HepG2 (cell line): ENCODE data around the gene CSNK1A1. TPM values are rescaled to one million over a fixed set of nuclear protein-coding genes. Genes with fewer than 3 reads are reported as not detected.

Experiments used
- ATAC-seq: fragments of 200-7000 bp; cut with Tn5 transposase; 3 replicates; pipeline ENCODE4 v1.9.1; 2020; ENCODE audit warnings: mild to moderate bottlenecking, moderate library complexity
- BruUV-seq: library from RNA; stranded (reverse); fragments of 400-500 nt; replicated peaks from 2 replicates; lab custom pipeline; 2021; lab: Mats Ljungman, UMichigan
- CTCF ChIA-PET: fragments of 300-600 bp; formaldehyde crosslinking; extraction: SDS; loops from one replicate; lab custom pipeline; 2021; ENCODE audit warnings: low total read pairs, inconsistent platforms, low intra/inter-chr PET ratio; lab: Yijun Ruan, JAX
- POLR2A ChIA-PET: fragments of 350-600 bp; sonication (Branson Sonifier 250); formaldehyde crosslinking; loops from one replicate; lab custom pipeline; 2020; ENCODE audit warnings: antibody characterized with exemption, inconsistent platforms; lab: Yijun Ruan, JAX
- DNase-seq: peaks from one replicate; pipeline ENCODE4 v3.0.0-alpha.2; 2015; ENCODE audit warnings: low spot score
- FAIRE-seq: peaks from 3 replicates; lab custom pipeline; 2011; peaks lifted over from hg19 to GRCh38; lab: Jason Lieb, UNC
- H2AFZ ChIP-seq: one replicate; pipeline ENCODE4 v1.6.1; 2011; ENCODE audit warnings: low read length, inconsistent platforms
- H3K27ac ChIP-seq: fragments of 300-600 bp; 3 replicates; pipeline ENCODE4 v1.8.0; 2011; ENCODE audit warnings: mixed run types, mild to moderate bottlenecking, mixed read lengths, low read length, inconsistent platforms; ENCODE audit not compliant: insufficient read depth; ENCODE audit errors: extremely low read length
- H3K27me3 ChIP-seq, 2 experiments: fragments of 200-600 bp in 1 of 2; 2 replicates in 1 of 2; 3 replicates in 1 of 2; pipeline versions ENCODE4 v1.6.0 to v1.8.0; 2011; ENCODE audit warnings: low read length in 2 of 2, mild to moderate bottlenecking in 2 of 2, moderate library complexity in 2 of 2, inconsistent platforms in 1 of 2; ENCODE audit not compliant: insufficient read depth in 2 of 2, control insufficient read depth in 1 of 2
- H3K36me3 ChIP-seq, 2 experiments: fragments of 200-600 bp in 1 of 2; replicated peaks in 1 of 2; 2 replicates in 1 of 2; 3 replicates in 1 of 2; pipeline versions ENCODE4 v1.5.1 to v1.8.0; 2011; ENCODE audit warnings: low read length in 2 of 2, inconsistent platforms in 1 of 2; ENCODE audit not compliant: insufficient read depth in 2 of 2, control insufficient read depth in 1 of 2
- H3K4me1 ChIP-seq: 2 replicates; pipeline ENCODE4 v1.5.1; 2012; ENCODE audit warnings: low read length, inconsistent platforms; ENCODE audit not compliant: insufficient read depth
- H3K4me2 ChIP-seq: 2 replicates; pipeline ENCODE4 v1.6.0; 2011; ENCODE audit warnings: low read depth, low read length, inconsistent platforms
- H3K4me3 ChIP-seq, 3 experiments: fragments of 200-600 bp in 1 of 3; sonication (generic), shearing (Covaris generic) in 1 of 3; replicated peaks in 1 of 3; 2 replicates each; pipeline ENCODE4 v1.5.1; 2011 to 2016; ENCODE audit warnings: low read length in 3 of 3, inconsistent platforms in 2 of 3, low read depth in 2 of 3, mild to moderate bottlenecking in 2 of 3, control low read depth in 1 of 3, mixed read lengths in 1 of 3; ENCODE audit not compliant: insufficient read depth in 1 of 3
- H3K79me2 ChIP-seq: one replicate; pipeline ENCODE4 v1.6.1; 2011; ENCODE audit warnings: low read length, inconsistent platforms; ENCODE audit not compliant: insufficient read depth
- H3K9ac ChIP-seq: 2 replicates; pipeline ENCODE4 v1.6.0; 2011; ENCODE audit warnings: mild to moderate bottlenecking, low read depth, low read length, inconsistent platforms; ENCODE audit not compliant: insufficient read depth
- H3K9me3 ChIP-seq: 2 replicates; pipeline ENCODE4 v1.5.1; 2012; ENCODE audit warnings: mild to moderate bottlenecking, low read length
- H4K20me1 ChIP-seq: 2 replicates; pipeline ENCODE4 v1.6.0; 2011; ENCODE audit warnings: inconsistent platforms, mild to moderate bottlenecking, low read length, moderate library complexity; ENCODE audit not compliant: insufficient read depth
- ETV5 ChIP-seq: IDR thresholded peaks from 2 replicates; pipeline ENCODE4 v1.6.1; 2018; ENCODE audit warnings: missing biosample characterization, missing genetic modification reagents, inconsistent platforms, borderline replicate concordance
- LCORL ChIP-seq, 2 experiments: fragments of 450-650 bp in 1 of 2; sonication (generic) in 1 of 2; formaldehyde crosslinking in 1 of 2; IDR thresholded peaks; 2 replicates each; pipeline versions ENCODE4 v1.5.0 to v1.6.1; 2017 to 2020; ENCODE audit warnings: antibody characterized with exemption in 1 of 2, missing genetic modification reagents in 1 of 2
- RFXAP ChIP-seq: sonication (generic); formaldehyde crosslinking; IDR thresholded peaks from 2 replicates; pipeline ENCODE4 v1.4.0; 2020; ENCODE audit warnings: missing genetic modification reagents, borderline replicate concordance
- ZC3H4 ChIP-seq: sonication (generic); formaldehyde crosslinking; IDR thresholded peaks from 2 replicates; pipeline ENCODE4 v1.4.0; 2020; ENCODE audit warnings: missing genetic modification reagents, borderline replicate concordance
- ZFP1 ChIP-seq: IDR thresholded peaks from 2 replicates; pipeline ENCODE4 v1.6.1; 2016
- ZNF614 ChIP-seq: IDR thresholded peaks from 2 replicates; pipeline ENCODE4 v1.6.1; 2018; ENCODE audit warnings: missing biosample characterization, missing genetic modification reagents, inconsistent platforms, borderline replicate concordance
- ZNF652 ChIP-seq: IDR thresholded peaks from 2 replicates; pipeline ENCODE4 v1.6.1; 2016; ENCODE audit warnings: low read depth, borderline replicate concordance
- WGBS: methylation state at CpG from one replicate; pipeline ENCODE4 v1.1.6; 2017; ENCODE audit warnings: low lambda C conversion rate; 5-methylcytosine and 5-hydroxymethylcytosine counted together
- in situ Hi-C: cut with HindIII; loops from 2 replicates; pipeline ENCODE4 v1.10.0; 2017; ENCODE audit warnings: low pct_unique_long_range_greater_than_20kb; ENCODE audit not compliant: extremely low pct_ligation_motif_present
- intact Hi-C: fragments of 100-400 bp; cut with micrococcal nuclease; formaldehyde crosslinking; loops from one replicate; pipeline ENCODE4 v1.10.0; 2022; ENCODE audit not compliant: unreplicated experiment
- polyA plus RNA-seq, 8 experiments: library from polyadenylated mRNA; depleted of rRNA in 3 of 8; stranded (reverse) in 7 of 8; unstranded in 1 of 8; fragments of >200 nt; fragmentation: Illumina TruSeq in 4 of 8; extraction: Trizol in 4 of 8; gene quantifications; 2 replicates each; pipeline versions ENCODE4 v1.2.1 to v1.2.3, GENCODE V29; 2011 to 2016; ENCODE audit warnings: low read depth in 4 of 8, missing spikeins in 1 of 8, mixed read lengths in 1 of 8; ENCODE audit not compliant: insufficient read depth in 1 of 8
- total RNA-seq, 5 experiments: library from RNA; depleted of rRNA; stranded (reverse); fragments of >200 nt; fragmentation: Illumina TruSeq; extraction: Trizol; gene quantifications; 2 replicates each; pipeline ENCODE4 v1.2.3, GENCODE V29; 2016; ENCODE audit warnings: low read depth in 1 of 5
- TF ChIP-seq, protein P1 (sequence below): sonication (generic); formaldehyde crosslinking; IDR thresholded peaks from 2 replicates; pipeline ENCODE4 v1.4.0; 2020; ENCODE audit warnings: missing genetic modification reagents, mild to moderate bottlenecking, borderline replicate concordance
- TF ChIP-seq, protein P2 (sequence below): sonication (generic); formaldehyde crosslinking; IDR thresholded peaks from 2 replicates; pipeline ENCODE4 v1.8.1; 2023; ENCODE audit warnings: mild to moderate bottlenecking, missing genetic modification reagents, borderline replicate concordance

CSNK1A1 gene
- total and polyA plus RNA-seq, 2 of the 13 experiments (the other 11 are each of a cell fraction or from before 2014, with no cell fraction given) = 89.0 to 149 TPM

DNA sequence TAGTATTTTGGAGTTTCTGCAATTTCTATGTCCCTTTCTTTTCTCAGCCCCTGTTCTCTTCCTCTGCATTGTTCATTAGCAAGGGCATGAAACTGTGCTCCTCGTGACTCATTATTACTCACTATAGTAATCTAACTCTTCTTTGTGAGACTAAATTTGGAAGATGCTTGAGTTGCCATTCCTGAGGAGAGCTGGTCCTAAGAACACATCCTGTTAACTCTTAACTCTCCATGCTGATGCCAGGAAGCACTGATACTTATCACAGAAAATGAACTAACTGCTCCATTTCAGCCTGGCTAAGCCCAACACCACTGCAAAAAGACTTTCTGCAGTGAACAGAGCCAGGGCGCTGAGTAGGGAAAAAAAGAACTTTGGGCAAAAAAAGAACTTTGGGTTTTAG lies 10.6 kb upstream of the CSNK1A1 start:
- in situ Hi-C loops = loop anchor here (5.0 to 25.0 kb wide), 2 partner anchors 195 to 425 kb away; partner anchors contain the start of gene ABLIM3
- no peak for FAIRE-seq

DNA sequence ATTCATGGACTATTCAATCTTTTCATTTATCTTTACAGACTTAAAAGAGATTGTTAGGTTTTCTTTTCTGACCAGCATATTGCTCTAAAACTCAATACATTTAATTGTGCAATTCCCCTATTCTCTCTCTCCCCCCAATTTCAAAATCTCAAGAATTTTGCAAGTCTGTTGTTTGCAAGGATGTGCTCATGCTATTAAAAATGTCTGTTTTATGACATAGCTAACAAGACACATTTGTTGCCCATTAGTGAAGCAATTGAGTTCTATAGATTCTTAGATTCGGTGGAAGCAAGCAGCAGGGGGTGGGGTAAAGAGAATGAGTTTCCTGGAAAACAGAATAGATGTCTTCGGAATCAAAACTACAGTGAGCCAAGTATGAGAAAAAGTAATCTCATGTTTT lies 8.5 kb upstream of the CSNK1A1 start:
- intact Hi-C loops = loop anchor here (10.0 kb wide), 1 partner anchor 415 kb away; the partner anchor contains the start of gene ABLIM3
- ATAC-seq = no peak
- H3K4me3 ChIP-seq = no peak overlapping the region
- peaks cover 16% of the 10 kb centered on the region for H3K4me1 ChIP-seq
- H3K9me3 ChIP-seq = no peaks in the 10 kb centered on the region
- H3K36me3 ChIP-seq = no peaks in the 10 kb centered on the region
- no peak overlapping the region for H3K9ac ChIP-seq
- H3K4me2 ChIP-seq = no peak overlapping the region
- CTCF ChIA-PET = no interaction called here
- H4K20me1 ChIP-seq = no peaks in the 10 kb centered on the region
- H3K27ac ChIP-seq = no peak overlapping the region
- 81% methylated on average over 2 of the region's 2 CpGs for WGBS
- TF ChIP-seq, protein P1, sequence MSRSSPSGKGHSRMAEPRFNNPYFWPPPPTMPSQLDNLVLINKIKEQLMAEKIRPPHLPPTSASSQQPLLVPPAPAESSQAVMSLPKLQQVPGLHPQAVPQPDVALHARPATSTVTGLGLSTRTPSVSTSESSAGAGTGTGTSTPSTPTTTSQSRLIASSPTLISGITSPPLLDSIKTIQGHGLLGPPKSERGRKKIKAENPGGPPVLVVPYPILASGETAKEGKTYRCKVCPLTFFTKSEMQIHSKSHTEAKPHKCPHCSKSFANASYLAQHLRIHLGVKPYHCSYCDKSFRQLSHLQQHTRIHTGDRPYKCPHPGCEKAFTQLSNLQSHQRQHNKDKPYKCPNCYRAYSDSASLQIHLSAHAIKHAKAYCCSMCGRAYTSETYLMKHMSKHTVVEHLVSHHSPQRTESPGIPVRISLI = no peak
- TF ChIP-seq ZNF614 = no peak
- no peak overlapping the region for H2AFZ ChIP-seq
- no peaks in the 10 kb centered on the region for H3K27me3 ChIP-seq
- H3K79me2 ChIP-seq = no peaks in the 10 kb centered on the region
- no peak for DNase-seq
- BruUV-seq = no TSS peak
- POLR2A ChIA-PET = interaction anchor here (1.0 kb wide), 1 partner anchor 10 kb away, joined by 3 read pairs; no protein-coding TSS in a partner anchor
- no peak for FAIRE-seq
- in situ Hi-C loops = loop anchor here (5.0 to 25.0 kb wide), 2 partner anchors 192 to 422 kb away; partner anchors contain the start of gene ABLIM3

More for the DNA sequence above, 10.6 kb upstream of the CSNK1A1 start:
- no peaks in the 10 kb centered on the region for H3K9me3 ChIP-seq
- CTCF ChIA-PET = no interaction called here
- WGBS = 49% methylated on average over 2 of the region's 2 CpGs
- H3K36me3 ChIP-seq = no peaks in the 10 kb centered on the region
- ATAC-seq (no peak), DNase-seq (peak; percentile 36)
- intact Hi-C loops = loop anchor here (10.0 kb wide), 1 partner anchor 417 kb away; the partner anchor contains the start of gene ABLIM3
- H3K9ac ChIP-seq = no peak overlapping the region
- no peak overlapping the region for H3K4me3 ChIP-seq
- no peaks in the 10 kb centered on the region for H4K20me1 ChIP-seq
- TF ChIP-seq ZNF652 (CRISPR knock-in tag) = peak; percentile 87
- no peak for TF ChIP-seq ZFP1 (CRISPR knock-in tag)
- TF ChIP-seq ZC3H4 = no peak
- TF ChIP-seq, protein P2, sequence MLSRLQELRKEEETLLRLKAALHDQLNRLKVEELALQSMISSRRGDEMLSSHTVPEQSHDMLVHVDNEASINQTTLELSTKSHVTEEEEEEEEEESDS (CRISPR knock-in tag) = no peak
- TF ChIP-seq LCORL (IDR thresholded peaks at IDR 0.05) = no peak
- TF ChIP-seq LCORL (CRISPR knock-in tag; IDR thresholded peaks at IDR 0.05) = no peak
- TF ChIP-seq RFXAP (CRISPR knock-in tag) = no peak
- TF ChIP-seq ETV5 (CRISPR knock-in tag) = peak; percentile 23; the same call in 1 of the 2 replicates
- H3K27ac ChIP-seq = no peak overlapping the region
- H3K4me2 ChIP-seq = no peak overlapping the region
- no peaks in the 10 kb centered on the region for H3K79me2 ChIP-seq
- no TSS peak for BruUV-seq
- POLR2A ChIA-PET = interaction anchor here (1.4 to 3.2 kb wide), 2 partner anchors 10 to 12 kb away, joined by 4 to 17 read pairs; partner anchors contain the start of gene CSNK1A1
- H3K4me1 ChIP-seq = peaks cover 16% of the 10 kb centered on the region
- no peak overlapping the region for H2AFZ ChIP-seq
- no peaks in the 10 kb centered on the region for H3K27me3 ChIP-seq
